ENCODE results near the gene BRCC3. TPM values are rescaled to one million over a fixed set of nuclear protein-coding genes. Genes with fewer than 3 reads are reported as not detected.

The BRCC3 gene
- total and polyA plus RNA-seq, 12 donors, result 7.8 to 43.0 (median 18.0) TPM

DNA sequence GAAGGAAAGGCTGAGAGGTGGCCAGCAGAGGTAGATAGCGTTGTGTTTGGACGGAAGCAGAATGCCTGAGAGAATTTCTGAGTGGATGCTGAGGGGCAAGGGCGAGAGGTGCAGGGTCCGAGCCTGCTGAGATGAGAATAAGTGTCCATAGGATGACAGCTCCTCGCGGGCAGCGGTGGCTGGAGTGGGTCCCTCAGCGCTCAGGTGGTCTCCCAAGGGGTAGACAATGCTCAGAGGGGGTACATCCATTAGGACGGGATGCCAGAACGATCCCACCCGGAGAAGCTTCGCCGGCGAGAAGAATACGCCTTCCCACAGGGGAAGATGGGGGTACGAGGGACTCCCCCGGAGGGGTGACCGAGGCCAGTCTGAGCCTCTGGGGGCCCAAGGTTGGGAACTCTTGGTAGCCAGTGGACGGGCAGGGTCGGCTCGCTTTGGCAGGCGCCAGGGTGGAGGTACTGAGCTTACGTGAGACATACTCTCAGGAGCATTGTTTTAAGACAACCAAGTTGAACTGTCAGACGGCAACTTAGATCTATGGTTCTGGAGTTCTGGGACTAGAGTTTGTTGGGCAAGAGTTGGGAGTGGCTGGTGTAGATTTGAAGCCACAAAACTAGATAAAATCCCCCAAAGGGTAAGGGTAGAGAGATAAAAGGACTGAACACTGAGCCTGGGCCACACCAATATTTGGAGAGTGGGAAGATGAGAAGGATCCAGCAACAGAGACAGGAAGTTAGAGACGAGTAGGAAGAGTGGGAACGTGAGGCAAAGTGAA is 15.8 kb downstream of the BRCC3 start:
- Histone ChIP-seq H3K36me3 (replicated peaks in 1 of 2) (peaks cover 0 to 3% of the 10 kb centered on the region in 2 donors), H3K4me1 (replicated peaks in 1 of 2) (no peaks in the 10 kb centered on the region), H3K9me3 (replicated peaks in 1 of 3) (no peaks in the 10 kb centered on the region), H3K27ac (no peak overlapping the region), H3K4me3 (no peak overlapping the region), H3K27me3 (no peaks in the 10 kb centered on the region)
- TF ChIP-seq POLR2A (IDR thresholded peaks at IDR 0.05), result no peak
- TF ChIP-seq, protein P1, sequence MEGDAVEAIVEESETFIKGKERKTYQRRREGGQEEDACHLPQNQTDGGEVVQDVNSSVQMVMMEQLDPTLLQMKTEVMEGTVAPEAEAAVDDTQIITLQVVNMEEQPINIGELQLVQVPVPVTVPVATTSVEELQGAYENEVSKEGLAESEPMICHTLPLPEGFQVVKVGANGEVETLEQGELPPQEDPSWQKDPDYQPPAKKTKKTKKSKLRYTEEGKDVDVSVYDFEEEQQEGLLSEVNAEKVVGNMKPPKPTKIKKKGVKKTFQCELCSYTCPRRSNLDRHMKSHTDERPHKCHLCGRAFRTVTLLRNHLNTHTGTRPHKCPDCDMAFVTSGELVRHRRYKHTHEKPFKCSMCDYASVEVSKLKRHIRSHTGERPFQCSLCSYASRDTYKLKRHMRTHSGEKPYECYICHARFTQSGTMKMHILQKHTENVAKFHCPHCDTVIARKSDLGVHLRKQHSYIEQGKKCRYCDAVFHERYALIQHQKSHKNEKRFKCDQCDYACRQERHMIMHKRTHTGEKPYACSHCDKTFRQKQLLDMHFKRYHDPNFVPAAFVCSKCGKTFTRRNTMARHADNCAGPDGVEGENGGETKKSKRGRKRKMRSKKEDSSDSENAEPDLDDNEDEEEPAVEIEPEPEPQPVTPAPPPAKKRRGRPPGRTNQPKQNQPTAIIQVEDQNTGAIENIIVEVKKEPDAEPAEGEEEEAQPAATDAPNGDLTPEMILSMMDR (IDR thresholded peaks at IDR 0.05), result no peak
- 89 to 98% (median 94%) methylated on average over 20 to 26 of the region's 26 CpGs for WGBS, 4 donors
- no peak for DNase-seq
- intact Hi-C loops (cut with DNase I), result no loop called here

DNA sequence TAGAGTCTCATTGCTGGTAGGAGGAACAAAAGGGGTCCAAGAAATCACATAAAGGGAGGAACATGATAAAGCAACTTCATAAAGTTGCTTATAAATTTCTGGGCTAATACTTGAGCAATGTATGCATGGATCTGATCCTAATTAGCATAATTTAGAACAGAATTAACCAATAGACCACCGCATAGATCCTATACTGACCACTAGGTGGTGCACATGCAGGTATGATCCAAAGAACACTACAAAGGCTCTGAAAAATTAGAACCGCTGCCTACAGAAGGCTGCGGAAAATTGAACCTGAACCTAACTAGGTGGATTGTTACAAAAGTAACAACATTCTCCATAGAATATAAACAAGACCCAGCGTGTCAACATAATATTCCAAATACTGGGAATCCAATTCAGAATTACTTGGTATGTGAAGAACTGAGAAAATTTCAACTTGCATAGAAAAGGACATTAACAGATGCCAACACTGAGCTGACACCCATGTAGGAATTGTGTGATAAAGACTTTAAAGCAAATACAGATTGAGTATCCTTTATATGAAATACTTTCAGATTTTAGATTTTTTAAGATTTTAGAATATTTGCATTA is 23.3 kb downstream of the BRCC3 start:
- no peak overlapping the region for H3K27ac ChIP-seq
- no peaks in the 10 kb centered on the region for H3K9me3 ChIP-seq (replicated peaks in 1 of 3)
- H3K36me3 ChIP-seq (replicated peaks in 1 of 2), result peaks cover 0 to 3% of the 10 kb centered on the region in 2 donors
- peak in 3 of 7 donors; percentile 13 to 27 (median 25) for DNase-seq
- 27 to 47% (median 34%) methylated on average over 4 of the region's 4 CpGs for WGBS, 4 donors
- no peaks in the 10 kb centered on the region for H3K4me1 ChIP-seq (replicated peaks in 1 of 2)
- TF ChIP-seq, protein P1 (IDR thresholded peaks at IDR 0.05), result peak; percentile 45 to 61 (median 56)
- no peak for TF ChIP-seq POLR2A (IDR thresholded peaks at IDR 0.05)
- intact Hi-C loops (cut with DNase I), result no loop called here
- no peaks in the 10 kb centered on the region for H3K27me3 ChIP-seq
- H3K4me3 ChIP-seq, result no peak overlapping the region

DNA sequence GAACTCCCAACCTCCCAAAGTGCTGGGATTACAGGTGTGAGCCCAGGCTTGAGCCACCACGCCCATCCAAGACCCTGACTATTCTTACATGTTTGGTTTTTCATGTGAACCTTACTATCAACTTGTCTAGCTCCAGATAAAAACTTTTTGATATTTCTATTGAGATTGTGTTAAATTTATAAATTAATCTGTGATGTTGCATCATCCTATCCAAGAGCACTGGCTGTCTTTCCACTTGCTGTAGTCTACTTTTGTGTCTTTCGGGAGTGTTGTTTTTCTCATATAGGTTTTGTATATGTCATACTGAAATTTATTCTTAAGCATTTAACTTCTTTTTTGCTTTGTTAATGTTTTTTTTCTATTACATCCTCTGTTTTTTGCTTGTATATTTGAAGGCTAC is 34.6 kb downstream of the BRCC3 start:
- intact Hi-C loops (cut with DNase I), result no loop called here
- WGBS, 4 donors, result 73 to 100% (median 89%) methylated on average over 2 of the region's 2 CpGs
- H3K4me3 ChIP-seq, result no peak overlapping the region
- H3K27ac ChIP-seq, result no peak overlapping the region
- TF ChIP-seq, protein P1 (IDR thresholded peaks at IDR 0.05), result no peak
- TF ChIP-seq POLR2A (IDR thresholded peaks at IDR 0.05), result no peak
- no peaks in the 10 kb centered on the region for H3K4me1 ChIP-seq (replicated peaks in 1 of 2)
- DNase-seq, result no peak
- H3K27me3 ChIP-seq, result no peaks in the 10 kb centered on the region
- no peaks in the 10 kb centered on the region for H3K9me3 ChIP-seq (replicated peaks in 1 of 3)
- H3K36me3 ChIP-seq (replicated peaks in 1 of 2), result no peaks in the 10 kb centered on the region

DNA sequence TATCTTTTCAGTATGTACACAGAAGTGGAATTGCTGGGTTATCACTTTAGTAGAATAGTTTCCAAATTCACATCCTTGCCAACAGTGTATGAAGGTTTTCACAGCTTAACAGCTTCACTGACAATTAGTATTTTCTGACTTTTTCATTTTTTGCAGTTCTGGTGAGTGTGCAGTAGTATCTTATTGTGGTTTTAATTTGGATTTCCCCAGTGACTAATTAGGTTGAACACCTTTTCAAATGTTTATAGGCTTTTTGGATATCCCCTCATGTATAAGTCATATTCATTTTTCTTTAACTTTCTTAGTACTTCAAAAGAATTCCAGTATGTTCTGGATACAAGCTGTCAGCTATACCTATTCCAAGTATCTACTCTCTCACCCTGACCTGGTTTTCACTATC is 37.1 kb downstream of the BRCC3 start:
- Histone ChIP-seq H3K4me1 (replicated peaks in 1 of 2) (no peaks in the 10 kb centered on the region), H3K9me3 (replicated peaks in 1 of 3) (no peaks in the 10 kb centered on the region), H3K4me3 (no peak overlapping the region), H3K36me3 (replicated peaks in 1 of 2) (no peaks in the 10 kb centered on the region), H3K27me3 (no peaks in the 10 kb centered on the region), H3K27ac (no peak overlapping the region)
- intact Hi-C loops (cut with DNase I), result no loop called here
- no peak for TF ChIP-seq POLR2A (IDR thresholded peaks at IDR 0.05)
- TF ChIP-seq, protein P1 (IDR thresholded peaks at IDR 0.05), result no peak
- DNase-seq, result no peak
